Glomerular endothelial cell (primary cell): ENCODE data around the gene RFPL3. TPM values are rescaled to one million over a fixed set of nuclear protein-coding genes. Genes with fewer than 3 reads are reported as not detected.

Source experiments
- DNase-seq: peaks from one replicate; pipeline ENCODE4 v3.0.0-alpha.2; 2011; ENCODE audit warnings: low read depth, low spot score; ENCODE audit errors: extremely low read depth
- total RNA-seq: library from RNA; depleted of rRNA; stranded (reverse); fragments of >200 nt; gene quantifications from 2 replicates; pipeline ENCODE4 v1.2.3, GENCODE V29; 2015

RFPL3 gene
- total RNA-seq, 1 donor from 2014 or later = not detected

DNA sequence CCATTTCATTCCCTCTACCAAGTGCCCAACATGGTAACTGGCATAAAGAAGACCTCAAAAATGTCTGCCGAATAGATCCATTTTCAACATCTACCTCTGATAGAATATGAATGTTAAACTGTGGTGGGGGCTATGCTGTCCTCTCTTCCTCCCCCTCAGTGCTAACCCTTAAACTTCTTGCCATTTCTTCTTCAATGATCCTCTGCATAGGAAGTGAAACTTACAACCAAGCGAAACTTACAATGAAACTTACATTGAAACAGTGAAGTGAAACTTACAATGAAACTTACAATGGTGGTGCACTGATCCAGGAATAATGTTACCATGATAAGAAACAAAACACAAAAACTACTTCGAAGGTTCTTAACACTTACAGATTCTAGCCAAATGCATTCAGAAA lies 49.6 kb downstream of the RFPL3 start:
- DNase-seq = no peak

DNA sequence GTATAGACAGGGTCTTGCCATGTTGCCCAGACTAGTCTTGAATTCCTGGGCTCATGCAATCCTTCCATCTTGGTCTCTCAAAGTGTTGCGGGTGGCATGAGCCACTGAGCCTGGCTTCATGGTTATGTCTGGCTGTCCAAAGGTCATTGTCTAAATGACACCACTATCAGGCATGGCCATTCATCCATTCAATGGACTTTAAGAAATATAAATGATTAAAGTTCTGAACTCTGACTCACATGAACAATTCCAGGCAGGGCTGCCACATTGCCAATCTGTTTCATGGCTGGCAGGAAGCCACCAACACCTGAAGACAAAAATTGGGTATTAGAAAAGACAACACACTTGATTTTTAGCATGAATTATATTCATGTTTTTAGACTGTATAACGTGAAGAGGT lies 50.3 kb downstream of the RFPL3 start:
- no peak for DNase-seq

DNA sequence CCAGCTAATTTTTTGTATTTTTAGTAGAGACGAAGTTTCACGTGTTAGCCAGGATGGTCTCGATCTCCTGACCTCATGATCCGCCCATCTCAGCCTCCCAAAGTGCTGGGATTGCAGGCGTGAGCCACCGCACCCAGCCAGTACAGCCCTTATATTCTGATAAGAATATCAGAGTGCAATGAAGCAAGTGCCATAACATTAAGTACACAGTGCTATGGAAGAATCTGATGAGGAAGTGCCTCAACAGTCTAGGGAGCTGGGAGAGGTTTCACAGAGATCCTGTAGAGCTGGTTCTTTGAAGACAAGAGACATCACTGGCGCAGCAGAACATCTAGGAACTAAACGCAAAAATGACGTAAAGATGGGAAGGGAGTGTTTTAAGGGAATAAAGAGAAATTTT lies 52.3 kb downstream of the RFPL3 start:
- DNase-seq = no peak

DNA sequence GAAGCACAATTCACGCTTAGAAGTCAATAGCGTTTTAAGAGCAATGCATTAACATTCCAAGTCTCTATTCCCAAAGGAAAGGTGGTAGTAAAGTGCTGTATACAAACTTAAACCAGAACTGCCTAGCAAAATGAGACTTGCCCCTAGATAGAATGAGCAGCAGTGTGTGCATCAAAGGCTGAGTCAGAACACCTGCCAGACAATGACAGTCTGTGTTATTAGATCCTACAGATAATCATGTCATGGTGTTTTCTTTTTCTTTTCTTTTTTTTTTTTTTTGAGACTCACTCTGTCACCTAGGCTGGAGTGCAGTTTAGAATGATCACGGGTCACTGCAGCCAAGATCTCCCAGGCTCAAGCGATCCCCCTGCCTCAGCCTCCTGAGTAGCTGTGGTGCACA lies 52.8 kb downstream of the RFPL3 start:
- no peak for DNase-seq

Other genes with a start within 250 kb of the RFPL3 start
- not detected in 2 replicates for gene C22orf42, start 198.6 kb upstream of the RFPL3 start, total RNA-seq
- not detected in 2 replicates for gene RFPL2, start 152.8 kb upstream of the RFPL3 start, total RNA-seq
- 2.7 TPM in 1 of 2 replicates, not detected in the other for gene SLC5A4, start 102.5 kb upstream of the RFPL3 start, total RNA-seq
- gene RTCB, start 54.4 kb downstream of the RFPL3 start, total RNA-seq = 70.7 and 92.3 TPM in 2 replicates
- not detected in 2 replicates for gene BPIFC, start 106.6 kb downstream of the RFPL3 start, total RNA-seq
- 82.9 and 101 TPM in 2 replicates for gene FBXO7, start 116.9 kb downstream of the RFPL3 start, total RNA-seq